ENCODE data around the gene KHDC4. TPM values are rescaled to one million over a fixed set of nuclear protein-coding genes. Genes with fewer than 3 reads are reported as not detected.

Gene KHDC4
- total and polyA plus RNA-seq, 10 of the 15 experiments (the other 5 are each of a cell fraction or from before 2014, with no cell fraction given): 11.7 to 109 (median 41.9) TPM

DNA sequence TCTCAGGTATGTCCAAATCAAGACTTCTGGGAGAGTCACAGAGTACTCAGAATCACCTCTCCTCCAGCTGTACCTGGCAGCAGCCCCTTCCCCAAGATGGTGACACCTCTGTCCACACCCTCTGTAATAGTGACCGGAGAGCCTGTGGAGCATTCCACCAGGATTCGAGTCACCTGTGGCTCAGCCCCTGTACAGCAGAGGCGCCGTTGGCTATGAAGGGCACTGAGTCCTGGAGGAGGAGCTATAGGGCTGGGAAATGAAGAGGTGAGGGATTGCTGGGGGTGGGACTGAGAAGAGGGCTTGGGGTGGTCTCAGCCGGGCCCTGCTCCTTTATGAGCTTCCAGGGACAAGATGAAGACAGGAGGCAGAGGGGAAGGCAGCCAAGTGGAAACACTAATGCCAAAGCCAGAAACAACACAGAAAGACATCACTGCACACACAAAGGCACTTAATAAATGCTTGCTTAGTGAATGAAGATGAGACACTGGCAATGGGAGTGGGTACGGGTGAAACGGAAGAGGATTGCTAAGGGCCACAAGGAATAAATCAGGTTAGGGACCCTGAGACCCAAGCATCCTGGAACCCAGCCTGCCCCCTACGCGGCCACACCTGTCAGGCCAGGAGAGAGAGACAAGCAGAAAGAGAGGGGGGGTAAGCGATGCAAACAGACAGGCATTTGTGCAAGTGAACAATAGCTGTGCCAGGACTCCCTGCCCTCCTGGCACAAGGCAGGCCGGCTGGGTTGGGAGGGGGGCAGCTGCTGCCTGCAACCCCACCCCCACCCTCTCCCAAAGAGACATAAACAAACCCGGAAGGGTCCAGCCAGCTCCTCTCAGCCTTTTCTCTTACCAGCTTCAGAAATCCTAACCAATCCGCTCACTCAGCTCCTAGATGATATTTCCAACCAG, 40.2 kb upstream of the KHDC4 start:
- peaks cover 4% of the 10 kb centered on the region; the same call in 1 of the 2 replicates for H4K20me1 ChIP-seq (ENCODE audit: control insufficient read depth, insufficient read depth)
- no peak for FAIRE-seq

More for the DNA sequence above, 40.2 kb upstream of the KHDC4 start:
- POLR2A ChIA-PET: interaction anchor here (0.6 to 14.9 kb wide), 11 partner anchors 8 to 117 kb away, joined by 3 to 273 read pairs (median 3); partner anchors contain the start of genes GON4L and RXFP4
- no TSS peak for BruUV-seq (replicated peaks)
- CTCF ChIA-PET: interaction anchor here (1.1 to 14.7 kb wide), 9 partner anchors 8 to 92 kb away, joined by 3 to 227 read pairs (median 9); partner anchors contain the start of gene RXFP4
- Histone ChIP-seq H3K36me3 (ENCODE audit: control insufficient read depth in 2 of 2, insufficient read depth in 2 of 2, low read length in 1 of 2) (peaks cover 2 to 3% of the 10 kb centered on the region in 2 experiments; a peak in 3 of 4 replicates), H3K27me3 (replicated peaks in 1 of 2; ENCODE audit: control insufficient read depth in 2 of 2, insufficient read depth in 2 of 2, low read length in 1 of 2) (no peaks in the 10 kb centered on the region), H3K9me3 (replicated peaks; ENCODE audit: control insufficient read depth, insufficient read depth, low read length) (no peaks in the 10 kb centered on the region), H3K27ac (ENCODE audit: control insufficient read depth, insufficient read depth) (peak overlapping the region; percentile 14; the same call in 1 of the 2 replicates), H3K4me2 (ENCODE audit: control insufficient read depth, insufficient read depth) (peak overlapping the region; percentile 86), H3K79me2 (ENCODE audit: control insufficient read depth, insufficient read depth, low read length) (peaks cover 97% of the 10 kb centered on the region), H3K9ac (ENCODE audit: control insufficient read depth, insufficient read depth, low read length) (peak overlapping the region; percentile 95; the same call in 1 of the 2 replicates), H3K4me1 (ENCODE audit: control insufficient read depth, insufficient read depth, low read length) (peaks cover 33% of the 10 kb centered on the region), H3K4me3 (peak overlapping the region; percentile 100), H2AFZ (ENCODE audit: control insufficient read depth, low read depth, low read length) (no peak overlapping the region)
- SMC1A ChIA-PET (ENCODE audit: uncharacterized antibody, unreplicated experiment): interaction anchor here (0.6 to 16.7 kb wide), 10 partner anchors 9 to 90 kb away, joined by 3 to 229 read pairs (median 8); partner anchors contain the start of gene RXFP4
- RAD21 ChIA-PET (ENCODE audit: unreplicated experiment): interaction anchor here (0.7 to 14.4 kb wide), 9 partner anchors 10 to 59 kb away, joined by 3 to 214 read pairs (median 5); partner anchors contain the start of genes KHDC4 and RXFP4
- ATAC-seq (no peak), DNase-seq (ENCODE audit: low read depth, low spot score) (no peak)
- intact Hi-C loops (cut with micrococcal nuclease; ENCODE audit: unreplicated experiment) (loop anchor here (5.0 kb wide), 1 partner anchor 78 kb away; the partner anchor contains the start of genes LAMTOR2 and UBQLN4), in situ Hi-C loops (cut with MboI) (no loop called here)
- TF ChIP-seq NKRF (conservative IDR thresholded peaks at IDR 0.05) (no peak), PAX5 (IDR thresholded peaks at IDR 0.05; ENCODE audit: borderline replicate concordance, low read depth, low read length) (0 out of 2 replicates have a peak, but pooled peaks have one; percentile 45), KLF5 (IDR thresholded peaks at IDR 0.05; ENCODE audit: partially characterized antibody) (no peak), RBBP5 (conservative IDR thresholded peaks at IDR 0.05) (no peak), WRNIP1 (IDR thresholded peaks at IDR 0.05; ENCODE audit: borderline replicate concordance, low read depth, low read length) (0 out of 2 replicates have a peak, but pooled peaks have one; percentile 31), POLR2AphosphoS5 (IDR thresholded peaks at IDR 0.05; ENCODE audit: low read length) (0 out of 2 replicates have a peak, but pooled peaks have one; percentile 17)
- WGBS (ENCODE audit: insufficient coverage, insufficient replicate concordance, low lambda C conversion rate, missing lambda C conversion rate): 26% methylated on average over 13 of the region's 13 CpGs
